Erythroblast (primary cell): ENCODE measurements around the gene CDC23.

Experiments
- GATA1 ChIP-seq: IDR thresholded peaks from 2 replicates; pipeline ENCODE4 v1.6.1; 2011; ENCODE audit warnings: low read depth, mild to moderate bottlenecking, control low read depth, low read length, moderate library complexity
- POLR2A ChIP-seq: IDR thresholded peaks from 2 replicates; pipeline ENCODE4 v1.6.1; 2011; ENCODE audit warnings: mild to moderate bottlenecking, low read length

- TF ChIP-seq POLR2A, result no peak
- TF ChIP-seq GATA1, result no peak
Measured at GRCh38 chr5:138241688-138242571, 28.8 kb upstream of the CDC23 start.
